GM18526 (cell line): ENCODE measurements around the gene BAIAP2.

ENCODE experiments used
- POLR2A ChIP-seq: IDR thresholded peaks from 3 replicates; pipeline ENCODE4 v1.6.1; 2011; ENCODE audit not compliant: insufficient read length; ENCODE audit errors: extremely low read depth

BAIAP2 gene

DNA sequence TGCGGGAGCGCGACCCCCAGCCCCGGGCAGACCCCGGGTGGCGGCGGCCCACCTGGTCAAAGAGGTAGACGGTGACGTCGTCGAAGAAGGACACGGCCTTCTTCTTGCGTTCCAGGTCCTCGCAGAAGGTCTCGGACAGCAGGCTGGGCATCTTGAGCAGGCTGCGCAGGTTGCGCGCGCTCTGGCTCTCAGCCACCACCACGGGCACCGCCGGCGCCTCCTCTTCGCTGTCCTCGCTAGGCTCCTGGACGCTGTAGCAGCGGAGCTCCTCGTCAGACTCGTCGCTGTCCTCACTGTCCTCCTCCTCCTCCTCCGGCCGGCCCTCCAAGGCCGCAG, 85.2 kb downstream of the BAIAP2 start:
- no peak for TF ChIP-seq POLR2A

DNA sequence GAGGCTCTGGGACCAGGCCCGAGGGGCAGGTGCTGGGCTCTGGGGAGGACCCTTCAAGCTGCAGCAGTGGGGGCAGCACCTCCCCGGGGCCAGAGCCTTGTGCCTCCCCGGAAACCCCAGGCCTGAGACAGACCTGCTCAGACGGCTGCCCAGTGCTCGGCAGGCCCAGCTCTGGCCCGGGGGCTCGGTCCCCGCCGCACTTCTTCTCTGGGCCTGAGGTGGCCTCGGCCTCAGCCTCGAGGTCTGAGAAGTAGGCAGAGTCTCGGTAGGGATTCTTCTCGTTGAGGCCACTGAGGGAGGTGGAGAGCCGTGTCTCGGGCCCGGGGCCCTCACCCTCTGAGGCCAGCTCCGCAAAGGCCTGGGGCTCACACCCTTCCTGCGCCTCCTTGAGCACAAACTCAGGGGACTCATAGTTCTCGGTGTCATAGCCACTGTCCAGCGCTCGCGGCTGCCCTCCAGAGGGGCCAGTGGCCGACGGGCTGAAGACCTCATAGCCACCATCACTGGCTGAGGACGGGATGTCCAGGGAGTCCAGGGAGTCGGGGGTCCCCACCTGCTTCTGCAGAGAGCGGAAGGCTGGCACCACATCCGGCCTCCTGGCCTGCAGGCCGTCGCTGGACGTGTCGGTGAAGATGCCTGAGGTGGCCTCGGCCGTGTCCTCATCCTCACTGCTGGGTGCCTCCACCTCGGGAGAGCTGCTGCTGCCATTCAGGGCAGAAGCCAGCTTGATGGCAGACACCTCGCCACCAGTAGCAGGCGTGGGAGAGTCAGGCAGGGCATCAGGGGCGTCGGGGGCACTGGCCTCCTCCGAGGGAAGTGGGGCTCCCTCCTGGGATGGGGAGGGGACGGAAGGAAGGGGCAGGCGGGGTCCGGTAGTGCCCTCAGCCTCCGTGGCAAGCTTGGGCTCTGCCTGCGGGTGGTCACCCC, 86.0 kb downstream of the BAIAP2 start:
- no peak for TF ChIP-seq POLR2A

DNA sequence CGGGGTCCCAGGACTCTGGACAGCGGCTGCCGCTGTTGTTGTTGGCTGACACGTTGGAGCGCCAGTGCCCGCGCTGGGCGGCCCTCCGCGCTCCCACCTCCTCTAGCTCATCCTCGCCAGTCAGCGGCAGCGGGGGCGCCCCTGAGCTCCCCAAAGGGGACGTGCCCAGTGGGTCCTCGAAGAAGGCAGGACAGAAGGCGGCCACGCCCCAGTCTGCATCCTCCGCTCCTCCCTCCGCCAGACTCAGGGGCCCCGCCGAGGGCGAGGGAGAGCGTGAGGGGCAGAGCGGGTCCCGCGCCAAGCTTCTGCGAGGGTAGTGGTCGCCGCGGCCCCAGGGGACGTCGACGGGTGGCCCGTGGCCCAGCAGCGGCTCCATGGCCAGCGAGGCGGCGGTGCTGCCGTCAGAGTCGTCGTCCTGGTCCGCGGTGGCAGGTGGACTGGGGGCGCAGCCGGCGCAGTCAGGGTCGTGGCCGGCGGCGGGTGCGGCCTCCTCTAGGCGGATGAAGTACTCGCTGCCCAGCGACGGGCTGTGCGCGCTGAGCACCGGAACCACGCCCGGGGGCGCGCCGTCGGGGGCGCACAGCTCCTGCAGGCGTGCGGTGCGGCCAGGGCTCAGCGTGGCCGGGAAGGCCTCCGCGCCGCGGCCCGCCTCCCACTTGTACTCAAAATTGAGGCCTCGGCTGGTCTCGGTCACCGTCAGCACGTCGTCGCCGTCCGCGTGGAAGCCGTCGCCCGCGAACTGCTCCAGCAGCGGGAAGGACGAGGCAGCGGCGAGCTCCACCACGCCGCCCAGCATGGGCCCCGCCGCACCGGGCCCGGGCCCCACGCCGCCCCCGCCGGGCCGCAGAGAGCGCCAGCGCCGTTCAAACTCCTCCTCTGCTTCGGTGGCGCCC, 87.1 kb downstream of the BAIAP2 start:
- no peak for TF ChIP-seq POLR2A

DNA sequence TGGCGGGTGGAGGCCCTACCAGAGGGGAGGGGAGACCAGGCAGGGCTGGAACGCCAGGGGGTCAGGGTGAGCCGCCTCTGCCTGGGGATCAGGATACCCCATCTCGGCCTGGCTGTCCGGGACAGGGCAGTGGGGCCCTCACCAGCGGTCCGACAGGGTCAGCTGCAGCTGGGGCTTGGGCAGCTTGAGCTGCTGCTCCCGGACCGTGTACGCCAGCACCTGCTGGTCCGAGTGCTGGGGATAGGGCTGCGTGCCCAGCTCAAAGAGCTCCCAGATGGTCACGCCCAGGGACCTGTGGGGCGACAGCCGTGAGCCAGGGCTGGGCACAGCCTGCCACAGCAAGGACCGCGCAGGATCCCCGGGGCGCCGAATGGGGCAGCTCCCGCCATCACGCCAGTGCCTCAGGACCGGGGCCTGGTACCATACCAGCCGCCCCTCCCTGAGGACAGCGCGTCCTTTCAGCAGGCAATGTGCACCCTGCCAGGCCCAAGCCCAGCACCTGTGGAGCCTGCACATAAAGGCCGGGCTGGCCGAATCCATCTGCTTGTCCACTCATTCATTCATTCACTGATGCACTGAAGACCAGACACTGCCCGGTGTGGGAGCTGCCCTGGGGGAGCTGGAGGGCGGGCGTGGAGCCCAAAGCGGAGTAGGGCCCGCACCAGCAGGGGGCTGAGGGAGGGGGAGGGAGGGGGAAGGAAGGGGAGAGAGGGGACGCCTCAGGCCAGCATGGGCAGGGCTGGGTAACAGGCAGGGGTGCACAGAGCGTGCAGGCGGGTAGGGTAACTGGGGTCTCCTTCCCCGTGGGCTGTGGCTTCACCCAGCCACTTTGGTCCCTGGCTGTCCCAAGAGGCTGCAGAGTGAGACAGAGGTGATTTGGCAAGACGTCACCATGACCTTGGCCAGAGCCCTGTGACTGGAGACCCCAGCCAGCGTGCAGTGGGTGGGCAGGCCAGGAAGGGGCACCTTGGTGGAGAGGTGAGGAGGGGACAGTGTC, 88.4 kb downstream of the BAIAP2 start:
- TF ChIP-seq POLR2A = no peak

DNA sequence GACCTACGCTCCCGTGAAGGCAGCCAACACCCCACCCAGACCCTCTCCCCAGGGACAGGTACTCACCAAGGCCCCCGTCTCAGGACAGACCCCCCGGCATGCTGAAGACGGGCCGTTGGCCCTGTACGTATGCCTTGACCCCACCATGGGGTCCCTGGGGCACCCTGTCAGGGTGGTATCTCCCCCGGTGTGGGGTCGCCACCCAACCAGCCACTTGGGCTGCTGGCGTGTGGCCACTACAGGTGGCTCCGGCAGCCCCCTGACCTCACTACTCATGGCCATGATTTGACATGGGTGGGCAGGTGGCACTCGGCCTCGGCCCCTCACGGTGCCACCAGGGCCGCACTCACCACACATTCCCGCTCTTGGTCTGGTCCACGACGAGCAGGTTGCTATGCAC, 89.4 kb downstream of the BAIAP2 start:
- no peak for TF ChIP-seq POLR2A

DNA sequence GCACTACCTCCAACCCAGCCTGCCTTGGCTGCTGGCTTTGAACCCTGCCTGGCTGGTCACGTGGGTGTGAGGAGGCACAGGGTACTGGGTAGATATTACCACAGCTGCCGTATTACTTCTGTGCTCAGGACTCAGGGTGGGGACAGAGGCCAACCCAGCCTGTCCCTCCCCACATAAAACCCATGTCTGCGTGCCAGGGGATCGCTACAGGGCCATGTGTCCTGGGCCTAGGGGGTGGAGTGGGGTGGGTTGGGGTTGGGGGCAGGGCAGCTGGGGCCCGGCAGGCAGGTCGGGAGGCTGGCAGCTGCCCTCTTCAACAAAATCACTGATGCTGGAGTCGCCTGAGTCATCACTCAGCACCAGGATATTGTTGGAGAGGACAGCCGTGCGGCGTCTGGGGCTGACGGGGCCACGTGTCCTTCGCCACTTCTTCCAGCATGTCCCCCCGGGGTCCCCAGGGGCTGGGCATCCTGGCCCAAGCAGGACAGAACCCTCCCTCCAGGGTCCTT, 90.7 kb downstream of the BAIAP2 start:
- TF ChIP-seq POLR2A = no peak

DNA sequence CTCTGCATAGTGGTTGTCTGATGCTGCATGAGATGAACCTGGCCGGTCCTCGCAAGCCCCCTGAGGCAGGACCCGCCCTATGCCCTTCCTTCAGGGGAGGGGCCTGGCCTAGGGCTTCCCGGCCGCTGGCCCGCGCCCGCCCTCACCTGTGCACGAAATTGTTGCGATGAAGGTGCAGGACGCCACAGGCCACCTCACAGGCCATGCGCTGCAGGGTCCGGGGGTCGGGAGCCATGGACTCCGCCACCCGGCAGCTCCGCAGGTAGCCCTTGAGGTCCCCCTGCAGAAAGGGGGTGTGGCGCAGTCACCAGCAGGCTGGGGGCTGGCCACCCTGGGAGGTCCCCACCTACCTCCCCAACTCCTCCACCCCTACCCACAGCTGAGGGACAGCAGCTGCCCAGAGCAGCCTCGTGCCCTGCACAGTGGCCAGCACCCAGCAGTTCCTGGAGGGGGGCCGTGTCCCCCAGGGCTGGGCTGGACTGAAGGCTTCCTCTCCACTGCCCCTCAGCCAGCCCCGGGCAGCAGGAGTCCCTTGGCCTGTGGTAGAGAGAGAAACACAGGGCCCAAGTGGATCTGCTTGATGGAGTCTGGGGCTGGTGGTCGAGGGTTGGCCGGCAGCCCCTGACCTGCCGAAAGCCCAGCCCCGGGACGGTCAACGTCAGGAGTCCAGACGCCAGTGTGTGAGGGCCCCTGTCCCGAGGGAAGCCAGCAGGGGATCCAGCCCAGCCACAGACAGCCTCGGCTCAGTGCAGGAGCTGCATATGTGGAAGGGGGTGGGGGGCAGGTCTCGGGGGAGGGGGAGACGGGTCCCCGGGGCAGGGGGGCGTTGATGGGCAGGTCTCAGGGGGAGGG, 91.6 kb downstream of the BAIAP2 start:
- TF ChIP-seq POLR2A = no peak

DNA sequence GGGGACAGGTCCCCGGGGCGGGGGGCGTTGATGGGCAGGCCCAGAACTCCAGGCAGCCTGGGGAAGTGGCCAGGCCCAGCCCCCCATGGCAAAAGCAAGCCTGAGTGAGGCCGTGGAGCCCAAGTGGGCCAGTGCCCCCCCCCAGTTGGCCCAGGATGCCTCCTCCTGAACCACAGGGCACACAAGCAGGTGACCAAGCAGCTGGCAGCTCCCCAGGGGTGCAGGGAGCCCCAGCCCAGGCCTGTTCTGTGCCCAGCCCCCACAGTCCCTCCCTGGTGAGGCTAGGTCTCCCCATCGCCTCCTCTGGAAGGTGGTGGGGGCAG, 92.1 kb downstream of the BAIAP2 start:
- no peak for TF ChIP-seq POLR2A

DNA sequence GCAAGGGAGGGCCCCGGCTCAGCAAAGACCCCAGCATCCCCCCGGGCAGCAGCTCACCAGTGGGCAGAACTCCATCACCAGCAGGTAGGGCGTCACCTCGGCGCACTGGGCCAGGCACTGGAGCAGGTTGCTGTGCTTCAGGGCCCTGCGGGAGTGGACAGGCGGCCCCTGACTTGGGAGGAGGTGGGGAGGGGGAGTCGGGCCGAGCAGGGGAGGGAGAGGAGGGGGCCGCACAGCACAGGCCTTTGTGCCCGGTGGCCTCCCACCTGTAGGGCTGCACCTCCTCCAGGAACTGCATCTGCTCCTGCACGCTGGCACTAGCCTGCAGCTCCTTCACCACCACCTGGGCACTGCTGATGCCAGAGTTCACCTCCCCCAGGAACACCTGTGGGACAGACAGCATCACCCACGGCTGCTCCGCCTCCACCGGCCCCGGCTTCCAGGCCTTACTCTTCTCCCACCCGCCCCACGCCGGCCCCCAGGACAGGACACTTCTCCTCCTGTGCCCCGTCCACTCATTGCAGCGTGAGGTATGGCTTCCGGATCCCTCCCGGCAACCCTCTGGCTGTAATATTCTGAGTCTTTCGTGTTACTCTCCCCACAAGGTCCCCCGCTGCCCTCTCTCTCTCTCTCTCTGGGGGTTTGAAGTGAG, 92.7 kb downstream of the BAIAP2 start:
- no peak for TF ChIP-seq POLR2A

DNA sequence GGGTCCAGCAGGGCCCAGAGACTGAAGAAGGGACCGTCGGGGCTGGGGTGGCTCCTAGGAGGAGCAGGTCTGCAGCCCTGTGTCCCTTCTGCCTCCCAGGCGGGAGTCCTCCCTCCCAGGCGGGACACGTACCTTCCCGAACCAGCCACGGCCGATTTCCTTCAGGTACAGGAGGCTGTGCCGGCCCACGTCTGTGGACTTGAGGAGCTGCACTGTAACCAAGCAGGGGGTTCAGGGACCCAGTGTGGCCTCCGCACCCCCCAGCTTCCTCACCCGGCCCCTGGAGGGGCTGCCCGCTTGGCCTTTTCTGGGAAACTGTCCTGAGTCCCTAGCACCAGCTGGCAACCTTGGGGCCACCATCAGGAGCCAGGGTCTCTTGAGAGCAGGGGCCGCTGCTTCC, 93.4 kb downstream of the BAIAP2 start:
- TF ChIP-seq POLR2A = no peak

DNA sequence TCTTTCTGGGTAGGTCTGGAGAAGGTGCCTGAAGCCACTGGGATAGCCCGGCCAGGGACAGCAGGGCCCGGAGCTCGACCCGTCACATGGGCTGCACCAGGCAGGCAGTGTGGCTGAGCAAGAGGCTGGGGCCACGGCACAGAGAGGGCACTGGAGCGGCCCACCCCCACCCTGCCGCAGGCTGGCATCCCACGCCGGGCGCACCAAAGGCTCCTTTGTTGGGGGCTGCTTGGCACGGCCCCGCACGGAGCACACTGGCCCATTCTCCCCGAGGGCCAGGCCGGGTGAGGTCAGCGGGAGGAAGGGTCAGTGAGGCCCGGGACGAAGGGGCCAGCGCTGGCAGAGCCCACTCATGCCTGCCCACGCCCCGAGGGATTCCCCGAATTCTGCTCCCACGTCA, 93.8 kb downstream of the BAIAP2 start:
- TF ChIP-seq POLR2A = no peak

DNA sequence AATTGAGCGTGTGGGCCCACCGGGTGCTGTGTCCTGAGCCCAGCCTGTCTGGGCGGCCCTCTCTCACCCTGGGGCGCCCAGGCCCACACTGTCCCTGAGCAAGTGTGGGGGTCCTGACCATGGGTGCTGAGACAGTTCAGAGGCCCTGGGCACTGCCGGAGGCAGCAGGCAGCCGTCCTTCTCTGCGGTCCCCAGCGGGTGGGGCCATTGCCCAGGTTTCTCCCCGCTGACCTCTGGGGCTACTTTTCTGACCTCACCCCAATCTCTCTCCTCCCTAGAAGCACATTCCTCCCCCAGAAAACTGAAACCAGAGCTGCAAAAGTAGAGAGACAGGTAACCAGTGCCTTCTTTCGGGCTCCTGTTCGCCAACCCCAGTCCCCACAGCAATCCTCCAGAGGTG, 94.3 kb downstream of the BAIAP2 start:
- no peak for TF ChIP-seq POLR2A

DNA sequence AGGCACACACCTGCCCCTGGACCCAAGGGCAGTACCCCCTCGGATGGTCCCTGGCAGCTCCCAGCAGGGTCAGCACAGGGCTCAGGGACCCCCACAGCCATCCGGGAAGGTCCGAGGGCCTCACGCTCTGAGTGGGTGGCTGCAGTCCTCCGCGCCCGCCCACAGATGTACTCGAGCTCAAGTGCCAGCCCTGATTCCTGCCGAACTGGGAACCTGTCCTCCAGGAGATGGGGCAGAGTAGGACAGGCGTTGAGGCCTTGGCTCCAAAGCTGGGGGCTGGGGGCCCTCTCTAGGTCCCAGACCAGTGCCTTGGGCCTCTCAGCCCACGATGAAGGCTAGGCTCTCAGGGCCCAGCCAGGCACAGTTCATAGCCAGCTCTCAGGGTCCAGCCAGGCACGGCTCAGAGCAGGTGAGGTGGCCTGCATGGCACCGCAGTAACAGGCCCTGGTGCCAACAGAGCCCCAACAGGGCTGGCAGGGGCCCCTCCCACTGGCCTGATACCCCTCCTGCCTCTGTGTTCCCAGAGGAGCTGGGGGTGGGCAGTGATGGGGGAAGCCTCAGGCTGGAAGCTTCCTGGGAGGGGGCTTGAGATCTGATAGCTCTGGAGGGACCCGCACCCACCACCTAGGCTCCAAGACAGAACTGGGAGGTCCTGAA, 94.9 kb downstream of the BAIAP2 start:
- no peak for TF ChIP-seq POLR2A
